ENCODE results near the gene RFPL2.
A peak's percentile ranks its signal among the peaks of the same experiment; 100 is the strongest.
"Not testable (repeated sequence)": the region's sequence is repeated elsewhere in the genome, so short reads cannot be mapped to it uniquely, and the experiment has no call there.

Gene RFPL2

DNA sequence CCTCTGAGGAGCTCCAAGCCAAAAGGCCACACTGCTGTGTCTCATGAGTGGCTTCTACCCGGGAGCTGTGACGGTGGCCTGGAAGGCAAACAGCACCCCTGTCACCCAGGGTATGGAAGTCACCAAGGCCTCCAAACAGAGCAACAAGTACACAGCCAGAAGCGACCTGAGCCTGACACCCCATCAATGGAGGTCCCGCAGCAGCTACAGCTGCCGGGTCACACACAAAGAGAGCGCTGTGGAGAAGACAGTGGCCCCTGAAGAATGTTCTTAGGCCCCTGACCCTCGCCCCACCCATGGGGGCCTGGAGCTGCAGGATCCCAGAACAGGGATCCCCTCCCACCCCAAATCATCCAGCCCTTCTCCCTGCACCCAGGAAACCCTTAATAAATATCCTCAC is 4.9 kb downstream of the RFPL2 start:
- Histone ChIP-seq H2AK5ac (ENCODE audit: low read length) (no peak overlapping the region), H2BK15ac (replicated peaks; ENCODE audit: low read depth) (no peak overlapping the region), H2BK5ac (ENCODE audit: low read length) (no peak overlapping the region), H3K79me2 (ENCODE audit: control insufficient read depth, insufficient read depth, low read length) (no peaks in the 10 kb centered on the region), H3K18ac (ENCODE audit: low read length) (no peak overlapping the region), H2BK120ac (ENCODE audit: low read depth, low read length) (no peak overlapping the region), H3K9ac (ENCODE audit: low read length) (no peak overlapping the region), H3K4me1 (ENCODE audit: control insufficient read depth, low read depth, low read length) (peaks cover 6% of the 10 kb centered on the region), H4K8ac (ENCODE audit: low read depth, low read length) (no peak overlapping the region), H3K4me2 (ENCODE audit: low read length) (no peak overlapping the region), H3K4ac (ENCODE audit: low read depth, low read length) (no peak overlapping the region), H4K5ac (ENCODE audit: low read length) (no peak overlapping the region), H3K56ac (ENCODE audit: low read length) (peak overlapping the region; percentile 60), H3K23ac (ENCODE audit: low read length) (no peak overlapping the region), H3K4me3 (ENCODE audit: low read length) (no peak overlapping the region), H3K36me3 (ENCODE audit: control insufficient read depth, insufficient read depth, low read length) (no peaks in the 10 kb centered on the region), H3K79me1 (ENCODE audit: low read length) (no peaks in the 10 kb centered on the region), H3K27me3 (ENCODE audit: insufficient read depth, low read length, poor library complexity) (no peaks in the 10 kb centered on the region), H3K27ac (ENCODE audit: low read depth, low read length) (no peak overlapping the region)
- no peak for DNase-seq
- WGBS (ENCODE audit: extremely low coverage, insufficient coverage, low lambda C conversion rate): no CpG with 5 or more reads among the region's 7 CpGs

DNA sequence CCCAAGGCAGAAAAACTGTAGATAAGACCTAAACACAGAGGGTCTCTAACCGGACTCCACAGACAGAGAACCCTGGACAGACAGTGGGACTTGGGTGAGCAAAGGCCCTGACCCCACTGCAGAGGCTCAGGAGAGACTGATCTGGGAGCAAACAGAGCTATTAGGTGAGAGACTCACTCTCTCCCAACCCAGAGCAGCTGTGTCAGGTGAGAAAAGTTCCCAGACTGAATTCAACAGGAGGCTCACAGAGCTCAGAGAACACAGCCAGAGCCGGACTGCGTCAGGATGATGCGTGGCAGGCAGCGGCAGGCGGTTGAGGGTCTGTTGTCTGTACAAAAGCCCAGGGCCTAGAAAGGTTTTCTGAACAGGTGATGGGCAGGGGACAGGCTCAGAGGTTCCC is 5.5 kb downstream of the RFPL2 start:
- Histone ChIP-seq H2BK5ac (ENCODE audit: low read length) (no peak overlapping the region), H3K27me3 (ENCODE audit: insufficient read depth, low read length, poor library complexity) (no peaks in the 10 kb centered on the region), H4K8ac (ENCODE audit: low read depth, low read length) (no peak overlapping the region)

DNA sequence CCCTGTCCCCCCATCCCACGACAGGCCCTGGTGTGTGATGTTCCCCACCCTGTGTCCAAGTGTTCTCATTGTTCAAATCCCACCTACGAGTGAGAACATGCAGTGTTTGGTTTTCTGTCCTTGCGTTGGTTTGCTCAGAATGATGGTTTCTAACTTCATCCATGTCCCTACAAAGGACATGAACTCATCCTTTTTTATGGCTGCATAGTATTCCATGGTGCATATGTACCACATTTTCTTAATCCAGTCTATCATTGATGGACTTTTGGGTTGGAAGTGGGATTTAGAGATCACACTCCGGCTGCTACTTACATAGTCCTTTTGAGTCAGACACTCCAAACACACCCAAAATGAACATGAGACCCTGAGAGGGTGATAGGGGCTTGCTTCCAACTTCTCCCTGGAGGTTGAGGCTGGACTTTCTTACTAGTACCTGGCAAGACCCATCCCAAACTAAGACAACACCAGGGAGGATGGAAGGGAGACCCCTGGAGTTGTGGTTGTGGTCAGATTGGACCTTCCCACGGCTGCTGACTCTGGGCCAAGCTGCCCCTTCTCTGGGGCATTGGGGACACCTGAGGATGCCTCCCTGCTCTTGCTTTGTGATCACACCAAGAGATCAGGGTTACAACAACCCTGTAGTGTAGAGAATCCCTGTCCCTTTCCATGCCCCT is 7.2 kb downstream of the RFPL2 start:
- H3K79me2 ChIP-seq (ENCODE audit: control insufficient read depth, insufficient read depth, low read length); H4K5ac ChIP-seq (ENCODE audit: low read length); H2AK5ac ChIP-seq (ENCODE audit: low read length); DNase-seq; H3K4me3 ChIP-seq (ENCODE audit: low read length); H3K36me3 ChIP-seq (ENCODE audit: control insufficient read depth, insufficient read depth, low read length); H3K23ac ChIP-seq (ENCODE audit: low read length); H3K18ac ChIP-seq (ENCODE audit: low read length); H3K56ac ChIP-seq (ENCODE audit: low read length); H4K8ac ChIP-seq (ENCODE audit: low read depth, low read length); H3K4me1 ChIP-seq (ENCODE audit: control insufficient read depth, low read depth, low read length); H2BK5ac ChIP-seq (ENCODE audit: low read length); H3K79me1 ChIP-seq (ENCODE audit: low read length); H2BK120ac ChIP-seq (ENCODE audit: low read depth, low read length); H3K4me2 ChIP-seq (ENCODE audit: low read length); H3K4ac ChIP-seq (ENCODE audit: low read depth, low read length); H3K27ac ChIP-seq (ENCODE audit: low read depth, low read length); H3K9ac ChIP-seq (ENCODE audit: low read length); H3K27me3 ChIP-seq (ENCODE audit: insufficient read depth, low read length, poor library complexity); H2BK15ac ChIP-seq (replicated peaks; ENCODE audit: low read depth): not testable (repeated sequence)
- WGBS (ENCODE audit: extremely low coverage, insufficient coverage, low lambda C conversion rate): no CpG with 5 or more reads among the region's 5 CpGs

More for the DNA sequence above, 5.5 kb downstream of the RFPL2 start:
- Histone ChIP-seq H3K79me1 (ENCODE audit: low read length) (no peaks in the 10 kb centered on the region), H2BK15ac (replicated peaks; ENCODE audit: low read depth) (no peak overlapping the region), H4K5ac (ENCODE audit: low read length) (no peak overlapping the region), H3K23ac (ENCODE audit: low read length) (no peak overlapping the region), H2AK5ac (ENCODE audit: low read length) (no peak overlapping the region), H2BK120ac (ENCODE audit: low read depth, low read length) (no peak overlapping the region), H3K9ac (ENCODE audit: low read length) (no peak overlapping the region), H3K27ac (ENCODE audit: low read depth, low read length) (no peak overlapping the region), H3K4me1 (ENCODE audit: control insufficient read depth, low read depth, low read length) (peaks cover 6% of the 10 kb centered on the region), H3K18ac (ENCODE audit: low read length) (no peak overlapping the region), H3K4me3 (ENCODE audit: low read length) (no peak overlapping the region), H3K79me2 (ENCODE audit: control insufficient read depth, insufficient read depth, low read length) (no peaks in the 10 kb centered on the region), H3K36me3 (ENCODE audit: control insufficient read depth, insufficient read depth, low read length) (no peaks in the 10 kb centered on the region), H3K4me2 (ENCODE audit: low read length) (no peak overlapping the region), H3K56ac (ENCODE audit: low read length) (peak overlapping the region; percentile 15), H3K4ac (ENCODE audit: low read depth, low read length) (no peak overlapping the region)
- DNase-seq: no peak
- WGBS (ENCODE audit: extremely low coverage, insufficient coverage, low lambda C conversion rate): no CpG with 5 or more reads among the region's 6 CpGs

DNA sequence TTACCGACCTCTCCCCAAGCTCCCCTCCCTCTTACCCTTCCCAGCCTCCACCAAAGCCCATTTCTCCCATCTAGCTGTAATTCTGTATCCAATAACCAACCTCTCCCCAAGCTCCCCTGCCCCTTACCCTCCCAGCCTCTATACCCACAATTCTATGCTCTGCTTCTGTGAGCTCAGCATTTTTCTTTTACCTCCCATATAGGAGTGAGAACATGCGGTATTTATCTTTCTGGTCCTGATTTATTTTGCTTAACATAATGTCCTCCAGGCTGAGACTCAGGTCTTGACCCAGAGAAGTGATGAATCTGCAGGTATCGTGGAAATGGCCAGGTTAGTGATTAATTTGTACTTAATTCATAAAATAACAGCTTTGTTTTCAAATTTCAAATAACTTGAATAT is 9.0 kb downstream of the RFPL2 start:
- not testable (repeated sequence) for H3K18ac ChIP-seq (ENCODE audit: low read length); H3K9ac ChIP-seq (ENCODE audit: low read length); H2BK15ac ChIP-seq (replicated peaks; ENCODE audit: low read depth); H3K23ac ChIP-seq (ENCODE audit: low read length); H3K36me3 ChIP-seq (ENCODE audit: control insufficient read depth, insufficient read depth, low read length); H3K4me2 ChIP-seq (ENCODE audit: low read length); H3K27me3 ChIP-seq (ENCODE audit: insufficient read depth, low read length, poor library complexity); H3K79me1 ChIP-seq (ENCODE audit: low read length); H4K5ac ChIP-seq (ENCODE audit: low read length); H4K8ac ChIP-seq (ENCODE audit: low read depth, low read length); H2BK120ac ChIP-seq (ENCODE audit: low read depth, low read length); H2BK5ac ChIP-seq (ENCODE audit: low read length); H3K4ac ChIP-seq (ENCODE audit: low read depth, low read length); H3K79me2 ChIP-seq (ENCODE audit: control insufficient read depth, insufficient read depth, low read length); H3K56ac ChIP-seq (ENCODE audit: low read length); H2AK5ac ChIP-seq (ENCODE audit: low read length); H3K4me3 ChIP-seq (ENCODE audit: low read length); DNase-seq; H3K27ac ChIP-seq (ENCODE audit: low read depth, low read length); H3K4me1 ChIP-seq (ENCODE audit: control insufficient read depth, low read depth, low read length)
- no CpG with 5 or more reads among the region's 3 CpGs for WGBS (ENCODE audit: extremely low coverage, insufficient coverage, low lambda C conversion rate)

DNA sequence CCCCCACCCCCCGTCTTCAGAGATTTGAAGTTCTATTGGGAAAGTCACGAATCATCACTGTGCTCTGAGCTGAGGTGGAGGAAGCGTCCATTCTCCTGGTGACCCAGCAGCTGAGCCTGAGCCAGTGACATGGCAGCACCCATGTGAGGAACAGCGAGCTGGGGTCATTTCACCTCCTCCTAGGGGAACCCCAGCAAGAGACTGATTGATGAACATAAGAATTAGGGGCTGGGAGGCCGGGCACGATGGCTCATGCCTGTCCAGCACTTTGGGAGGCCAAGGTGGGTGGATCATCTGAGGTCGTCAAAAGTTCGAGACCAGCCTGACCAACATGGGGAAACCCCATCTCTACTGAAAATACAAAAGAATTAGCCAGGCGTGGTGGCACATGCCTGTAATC is 11.5 kb downstream of the RFPL2 start:
- not testable (repeated sequence) for H2BK5ac ChIP-seq (ENCODE audit: low read length); H2BK15ac ChIP-seq (replicated peaks; ENCODE audit: low read depth); H3K4me1 ChIP-seq (ENCODE audit: control insufficient read depth, low read depth, low read length); H4K8ac ChIP-seq (ENCODE audit: low read depth, low read length); H2AK5ac ChIP-seq (ENCODE audit: low read length); H3K36me3 ChIP-seq (ENCODE audit: control insufficient read depth, insufficient read depth, low read length); H3K4ac ChIP-seq (ENCODE audit: low read depth, low read length); H3K18ac ChIP-seq (ENCODE audit: low read length); H3K79me2 ChIP-seq (ENCODE audit: control insufficient read depth, insufficient read depth, low read length); H3K23ac ChIP-seq (ENCODE audit: low read length); H3K4me3 ChIP-seq (ENCODE audit: low read length); H3K4me2 ChIP-seq (ENCODE audit: low read length); H3K79me1 ChIP-seq (ENCODE audit: low read length); DNase-seq; H3K9ac ChIP-seq (ENCODE audit: low read length); H3K27ac ChIP-seq (ENCODE audit: low read depth, low read length); H3K56ac ChIP-seq (ENCODE audit: low read length); H3K27me3 ChIP-seq (ENCODE audit: insufficient read depth, low read length, poor library complexity); H2BK120ac ChIP-seq (ENCODE audit: low read depth, low read length); H4K5ac ChIP-seq (ENCODE audit: low read length)
- WGBS (ENCODE audit: extremely low coverage, insufficient coverage, low lambda C conversion rate): no CpG with 5 or more reads among the region's 9 CpGs

DNA sequence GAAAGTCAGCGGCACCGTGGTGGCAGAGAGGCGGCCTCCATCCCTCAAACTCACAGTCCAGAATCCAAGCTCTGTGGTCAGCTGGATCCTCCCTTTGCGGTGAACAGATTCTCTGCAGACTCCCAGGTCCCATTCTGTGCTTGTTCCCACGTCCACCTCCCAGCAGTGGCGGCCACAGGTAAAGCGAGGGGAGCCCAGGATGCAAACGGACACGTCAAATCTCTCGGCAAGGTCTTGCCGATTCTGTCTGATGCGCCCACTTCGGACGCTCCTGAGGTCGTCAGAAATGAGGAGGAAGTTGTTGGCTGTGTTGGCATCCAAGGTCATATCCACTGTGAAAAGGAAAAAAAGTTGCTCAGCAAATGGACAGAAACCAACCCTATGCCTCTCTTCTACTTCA is 13.9 kb downstream of the RFPL2 start:
- no CpG with 5 or more reads among the region's 15 CpGs for WGBS (ENCODE audit: extremely low coverage, insufficient coverage, low lambda C conversion rate)
- not testable (repeated sequence) for DNase-seq; H3K79me2 ChIP-seq (ENCODE audit: control insufficient read depth, insufficient read depth, low read length); H3K4ac ChIP-seq (ENCODE audit: low read depth, low read length); H2AK5ac ChIP-seq (ENCODE audit: low read length); H3K79me1 ChIP-seq (ENCODE audit: low read length); H3K56ac ChIP-seq (ENCODE audit: low read length); H3K18ac ChIP-seq (ENCODE audit: low read length); H4K8ac ChIP-seq (ENCODE audit: low read depth, low read length); H3K36me3 ChIP-seq (ENCODE audit: control insufficient read depth, insufficient read depth, low read length); H3K4me3 ChIP-seq (ENCODE audit: low read length); H3K27ac ChIP-seq (ENCODE audit: low read depth, low read length); H4K5ac ChIP-seq (ENCODE audit: low read length); H2BK120ac ChIP-seq (ENCODE audit: low read depth, low read length); H2BK5ac ChIP-seq (ENCODE audit: low read length); H3K4me1 ChIP-seq (ENCODE audit: control insufficient read depth, low read depth, low read length); H3K27me3 ChIP-seq (ENCODE audit: insufficient read depth, low read length, poor library complexity); H2BK15ac ChIP-seq (replicated peaks; ENCODE audit: low read depth); H3K4me2 ChIP-seq (ENCODE audit: low read length); H3K9ac ChIP-seq (ENCODE audit: low read length); H3K23ac ChIP-seq (ENCODE audit: low read length)
